ENCODE measurements around the gene SPTBN2. TPM values are rescaled to one million over a fixed set of nuclear protein-coding genes. Genes with fewer than 3 reads are reported as not detected.

SPTBN2 gene
- polyA plus RNA-seq, 2 of the 4 experiments (the other 2 are of a cell fraction), result 4.4 to 9.9 TPM

GRCh38 chr11:66708701-66709100 is 20.3 kb downstream of the SPTBN2 start:
- FAIRE-seq (no peak), DNase-seq (ENCODE audit: low read depth in 1 of 2, low spot score in 1 of 2) (no peak), ATAC-seq (no peak)
- Histone ChIP-seq H3K4me3 (no peak overlapping the region), H3K27ac (no peak overlapping the region), H3K4me1 (no peaks in the 10 kb centered on the region), H3K4me2 (no peak overlapping the region), H3K9me3 (no peaks in the 10 kb centered on the region)
- CTCF ChIA-PET, result interaction anchor here (1.3 to 2.6 kb wide), 6 partner anchors 13 to 126 kb away, joined by 4 to 8 read pairs (median 6); no protein-coding TSS in a partner anchor
- 88% methylated on average over 11 of the region's 14 CpGs for WGBS (ENCODE audit: missing lambda C conversion rate)
- POLR2A ChIA-PET, result no interaction called here
- TF ChIP-seq RCOR1 (IDR thresholded peaks at IDR 0.05; ENCODE audit: low read depth, low read length) (no peak), MAZ (IDR thresholded peaks at IDR 0.05; ENCODE audit: borderline replicate concordance, low read depth, low read length) (no peak), KDM5A (IDR thresholded peaks at IDR 0.05) (no peak), E2F6 (IDR thresholded peaks at IDR 0.05; ENCODE audit: borderline replicate concordance, low read depth) (no peak), TP53 (CRISPR knock-in tag; IDR thresholded peaks at IDR 0.05) (no peak), MAFK (IDR thresholded peaks at IDR 0.05; ENCODE audit: partially characterized antibody) (no peak), USF2 (IDR thresholded peaks at IDR 0.05) (no peak), CEBPB (IDR thresholded peaks at IDR 0.05) (no peak), NFE2L2 (conservative IDR thresholded peaks at IDR 0.05; ENCODE audit: low read length) (no peak), CBX8 (IDR thresholded peaks at IDR 0.05) (no peak)

- ChIA-PET CTCF (interaction anchor here (0.6 to 2.6 kb wide), 6 partner anchors 13 to 170 kb away, joined by 3 to 8 read pairs (median 4); no protein-coding TSS in a partner anchor), POLR2A (no interaction called here)
- no peak for FAIRE-seq
- Histone ChIP-seq H3K4me1 (no peaks in the 10 kb centered on the region), H3K27ac (no peak overlapping the region), H3K9me3 (no peaks in the 10 kb centered on the region), H3K4me2 (no peak overlapping the region), H3K4me3 (no peak overlapping the region)
- WGBS (ENCODE audit: missing lambda C conversion rate), result 89% methylated on average over 15 of the region's 20 CpGs
- no peak for DNase-seq (ENCODE audit: low read depth in 1 of 2, low spot score in 1 of 2)
- TF ChIP-seq KDM5A (IDR thresholded peaks at IDR 0.05) (no peak), CBX2 (IDR thresholded peaks at IDR 0.05; ENCODE audit: borderline replicate concordance, low read depth) (no peak), EHF (CRISPR knock-in tag; IDR thresholded peaks at IDR 0.05) (no peak), USF2 (IDR thresholded peaks at IDR 0.05) (no peak), E2F6 (IDR thresholded peaks at IDR 0.05; ENCODE audit: borderline replicate concordance, low read depth) (no peak), EP300 (IDR thresholded peaks at IDR 0.05) (no peak), NFE2L2 (conservative IDR thresholded peaks at IDR 0.05; ENCODE audit: low read length) (no peak), NPAS2 (CRISPR knock-in tag; IDR thresholded peaks at IDR 0.05; ENCODE audit: borderline replicate concordance) (no peak), MAFK (IDR thresholded peaks at IDR 0.05; ENCODE audit: partially characterized antibody) (no peak), RARB (CRISPR knock-in tag; IDR thresholded peaks at IDR 0.05) (no peak), CHD2 (IDR thresholded peaks at IDR 0.05; ENCODE audit: low read length, partially characterized antibody) (no peak), ATOH8 (CRISPR knock-in tag; IDR thresholded peaks at IDR 0.05; ENCODE audit: low read depth) (no peak), SMC3 (IDR thresholded peaks at IDR 0.05) (no peak), GATA3 (IDR thresholded peaks at IDR 0.05; ENCODE audit: borderline replicate concordance) (no peak), CTCF (IDR thresholded peaks at IDR 0.05) (no peak), HOXB13 (CRISPR knock-in tag; IDR thresholded peaks at IDR 0.05; ENCODE audit: low read depth) (no peak)
- ATAC-seq, result no peak
These were observed 20.9 kb downstream of the SPTBN2 start for GRCh38 chr11:66708094-66708493.
